ENCODE measurements around the gene ACP6.

DNA sequence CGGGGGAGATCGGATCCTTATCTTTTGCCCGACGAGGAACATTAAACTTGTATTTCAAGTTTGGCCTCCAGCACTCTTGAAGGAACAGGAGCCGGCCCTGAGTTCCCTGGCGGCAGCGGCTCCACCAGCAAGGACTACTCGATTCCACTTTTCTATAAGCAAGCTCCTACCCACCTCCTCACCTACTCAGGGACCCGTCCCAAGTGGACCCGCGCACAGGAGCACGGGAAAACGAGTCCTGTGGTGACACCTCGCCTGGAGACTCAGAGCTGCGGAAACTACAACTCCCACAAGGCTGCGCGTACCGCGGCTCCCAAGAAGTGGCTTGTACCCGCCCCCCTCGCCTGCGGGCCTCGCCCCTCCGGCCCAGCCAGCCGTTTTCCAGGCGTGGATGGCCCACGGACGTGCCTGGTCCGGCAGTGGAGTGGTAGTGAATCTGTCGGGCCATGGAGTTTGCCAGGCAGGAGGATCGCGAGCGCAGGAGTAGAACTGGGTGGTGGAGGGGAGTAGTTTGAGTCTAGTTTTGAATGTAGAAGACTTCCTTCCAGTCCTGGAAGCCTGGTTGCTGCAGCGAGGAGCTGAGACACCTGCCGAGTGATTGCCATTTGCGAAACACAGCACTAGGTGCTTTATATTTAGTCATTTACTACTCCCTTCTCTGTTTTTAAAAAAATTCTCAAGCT lies at the start of gene ACP6:
- TF ChIP-seq ZBTB20 (tag by site-specific recombination; IDR thresholded peaks at IDR 0.05) (peak; percentile 48; the same call in 1 of the 2 replicates), ZNF785 (tag by site-specific recombination; IDR thresholded peaks at IDR 0.05) (no peak), ZNF777 (tag by site-specific recombination; IDR thresholded peaks at IDR 0.05; ENCODE audit: borderline replicate concordance) (no peak), ZNF341 (tag by site-specific recombination; IDR thresholded peaks at IDR 0.05; ENCODE audit: low read depth) (peak; percentile 61), ZNF48 (tag by site-specific recombination; IDR thresholded peaks at IDR 0.05) (no peak)
- TF ChIP-seq, protein P1, sequence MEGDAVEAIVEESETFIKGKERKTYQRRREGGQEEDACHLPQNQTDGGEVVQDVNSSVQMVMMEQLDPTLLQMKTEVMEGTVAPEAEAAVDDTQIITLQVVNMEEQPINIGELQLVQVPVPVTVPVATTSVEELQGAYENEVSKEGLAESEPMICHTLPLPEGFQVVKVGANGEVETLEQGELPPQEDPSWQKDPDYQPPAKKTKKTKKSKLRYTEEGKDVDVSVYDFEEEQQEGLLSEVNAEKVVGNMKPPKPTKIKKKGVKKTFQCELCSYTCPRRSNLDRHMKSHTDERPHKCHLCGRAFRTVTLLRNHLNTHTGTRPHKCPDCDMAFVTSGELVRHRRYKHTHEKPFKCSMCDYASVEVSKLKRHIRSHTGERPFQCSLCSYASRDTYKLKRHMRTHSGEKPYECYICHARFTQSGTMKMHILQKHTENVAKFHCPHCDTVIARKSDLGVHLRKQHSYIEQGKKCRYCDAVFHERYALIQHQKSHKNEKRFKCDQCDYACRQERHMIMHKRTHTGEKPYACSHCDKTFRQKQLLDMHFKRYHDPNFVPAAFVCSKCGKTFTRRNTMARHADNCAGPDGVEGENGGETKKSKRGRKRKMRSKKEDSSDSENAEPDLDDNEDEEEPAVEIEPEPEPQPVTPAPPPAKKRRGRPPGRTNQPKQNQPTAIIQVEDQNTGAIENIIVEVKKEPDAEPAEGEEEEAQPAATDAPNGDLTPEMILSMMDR (tag by site-specific recombination; IDR thresholded peaks at IDR 0.05): no peak
- TF ChIP-seq, protein P2, sequence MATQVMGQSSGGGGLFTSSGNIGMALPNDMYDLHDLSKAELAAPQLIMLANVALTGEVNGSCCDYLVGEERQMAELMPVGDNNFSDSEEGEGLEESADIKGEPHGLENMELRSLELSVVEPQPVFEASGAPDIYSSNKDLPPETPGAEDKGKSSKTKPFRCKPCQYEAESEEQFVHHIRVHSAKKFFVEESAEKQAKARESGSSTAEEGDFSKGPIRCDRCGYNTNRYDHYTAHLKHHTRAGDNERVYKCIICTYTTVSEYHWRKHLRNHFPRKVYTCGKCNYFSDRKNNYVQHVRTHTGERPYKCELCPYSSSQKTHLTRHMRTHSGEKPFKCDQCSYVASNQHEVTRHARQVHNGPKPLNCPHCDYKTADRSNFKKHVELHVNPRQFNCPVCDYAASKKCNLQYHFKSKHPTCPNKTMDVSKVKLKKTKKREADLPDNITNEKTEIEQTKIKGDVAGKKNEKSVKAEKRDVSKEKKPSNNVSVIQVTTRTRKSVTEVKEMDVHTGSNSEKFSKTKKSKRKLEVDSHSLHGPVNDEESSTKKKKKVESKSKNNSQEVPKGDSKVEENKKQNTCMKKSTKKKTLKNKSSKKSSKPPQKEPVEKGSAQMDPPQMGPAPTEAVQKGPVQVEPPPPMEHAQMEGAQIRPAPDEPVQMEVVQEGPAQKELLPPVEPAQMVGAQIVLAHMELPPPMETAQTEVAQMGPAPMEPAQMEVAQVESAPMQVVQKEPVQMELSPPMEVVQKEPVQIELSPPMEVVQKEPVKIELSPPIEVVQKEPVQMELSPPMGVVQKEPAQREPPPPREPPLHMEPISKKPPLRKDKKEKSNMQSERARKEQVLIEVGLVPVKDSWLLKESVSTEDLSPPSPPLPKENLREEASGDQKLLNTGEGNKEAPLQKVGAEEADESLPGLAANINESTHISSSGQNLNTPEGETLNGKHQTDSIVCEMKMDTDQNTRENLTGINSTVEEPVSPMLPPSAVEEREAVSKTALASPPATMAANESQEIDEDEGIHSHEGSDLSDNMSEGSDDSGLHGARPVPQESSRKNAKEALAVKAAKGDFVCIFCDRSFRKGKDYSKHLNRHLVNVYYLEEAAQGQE (tag by site-specific recombination; IDR thresholded peaks at IDR 0.05): no peak
- TF ChIP-seq, protein P3, sequence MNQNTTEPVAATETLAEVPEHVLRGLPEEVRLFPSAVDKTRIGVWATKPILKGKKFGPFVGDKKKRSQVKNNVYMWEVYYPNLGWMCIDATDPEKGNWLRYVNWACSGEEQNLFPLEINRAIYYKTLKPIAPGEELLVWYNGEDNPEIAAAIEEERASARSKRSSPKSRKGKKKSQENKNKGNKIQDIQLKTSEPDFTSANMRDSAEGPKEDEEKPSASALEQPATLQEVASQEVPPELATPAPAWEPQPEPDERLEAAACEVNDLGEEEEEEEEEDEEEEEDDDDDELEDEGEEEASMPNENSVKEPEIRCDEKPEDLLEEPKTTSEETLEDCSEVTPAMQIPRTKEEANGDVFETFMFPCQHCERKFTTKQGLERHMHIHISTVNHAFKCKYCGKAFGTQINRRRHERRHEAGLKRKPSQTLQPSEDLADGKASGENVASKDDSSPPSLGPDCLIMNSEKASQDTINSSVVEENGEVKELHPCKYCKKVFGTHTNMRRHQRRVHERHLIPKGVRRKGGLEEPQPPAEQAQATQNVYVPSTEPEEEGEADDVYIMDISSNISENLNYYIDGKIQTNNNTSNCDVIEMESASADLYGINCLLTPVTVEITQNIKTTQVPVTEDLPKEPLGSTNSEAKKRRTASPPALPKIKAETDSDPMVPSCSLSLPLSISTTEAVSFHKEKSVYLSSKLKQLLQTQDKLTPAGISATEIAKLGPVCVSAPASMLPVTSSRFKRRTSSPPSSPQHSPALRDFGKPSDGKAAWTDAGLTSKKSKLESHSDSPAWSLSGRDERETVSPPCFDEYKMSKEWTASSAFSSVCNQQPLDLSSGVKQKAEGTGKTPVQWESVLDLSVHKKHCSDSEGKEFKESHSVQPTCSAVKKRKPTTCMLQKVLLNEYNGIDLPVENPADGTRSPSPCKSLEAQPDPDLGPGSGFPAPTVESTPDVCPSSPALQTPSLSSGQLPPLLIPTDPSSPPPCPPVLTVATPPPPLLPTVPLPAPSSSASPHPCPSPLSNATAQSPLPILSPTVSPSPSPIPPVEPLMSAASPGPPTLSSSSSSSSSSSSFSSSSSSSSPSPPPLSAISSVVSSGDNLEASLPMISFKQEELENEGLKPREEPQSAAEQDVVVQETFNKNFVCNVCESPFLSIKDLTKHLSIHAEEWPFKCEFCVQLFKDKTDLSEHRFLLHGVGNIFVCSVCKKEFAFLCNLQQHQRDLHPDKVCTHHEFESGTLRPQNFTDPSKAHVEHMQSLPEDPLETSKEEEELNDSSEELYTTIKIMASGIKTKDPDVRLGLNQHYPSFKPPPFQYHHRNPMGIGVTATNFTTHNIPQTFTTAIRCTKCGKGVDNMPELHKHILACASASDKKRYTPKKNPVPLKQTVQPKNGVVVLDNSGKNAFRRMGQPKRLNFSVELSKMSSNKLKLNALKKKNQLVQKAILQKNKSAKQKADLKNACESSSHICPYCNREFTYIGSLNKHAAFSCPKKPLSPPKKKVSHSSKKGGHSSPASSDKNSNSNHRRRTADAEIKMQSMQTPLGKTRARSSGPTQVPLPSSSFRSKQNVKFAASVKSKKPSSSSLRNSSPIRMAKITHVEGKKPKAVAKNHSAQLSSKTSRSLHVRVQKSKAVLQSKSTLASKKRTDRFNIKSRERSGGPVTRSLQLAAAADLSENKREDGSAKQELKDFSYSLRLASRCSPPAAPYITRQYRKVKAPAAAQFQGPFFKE (tag by site-specific recombination; IDR thresholded peaks at IDR 0.05; ENCODE audit: borderline replicate concordance): no peak
- TF ChIP-seq, protein P4, sequence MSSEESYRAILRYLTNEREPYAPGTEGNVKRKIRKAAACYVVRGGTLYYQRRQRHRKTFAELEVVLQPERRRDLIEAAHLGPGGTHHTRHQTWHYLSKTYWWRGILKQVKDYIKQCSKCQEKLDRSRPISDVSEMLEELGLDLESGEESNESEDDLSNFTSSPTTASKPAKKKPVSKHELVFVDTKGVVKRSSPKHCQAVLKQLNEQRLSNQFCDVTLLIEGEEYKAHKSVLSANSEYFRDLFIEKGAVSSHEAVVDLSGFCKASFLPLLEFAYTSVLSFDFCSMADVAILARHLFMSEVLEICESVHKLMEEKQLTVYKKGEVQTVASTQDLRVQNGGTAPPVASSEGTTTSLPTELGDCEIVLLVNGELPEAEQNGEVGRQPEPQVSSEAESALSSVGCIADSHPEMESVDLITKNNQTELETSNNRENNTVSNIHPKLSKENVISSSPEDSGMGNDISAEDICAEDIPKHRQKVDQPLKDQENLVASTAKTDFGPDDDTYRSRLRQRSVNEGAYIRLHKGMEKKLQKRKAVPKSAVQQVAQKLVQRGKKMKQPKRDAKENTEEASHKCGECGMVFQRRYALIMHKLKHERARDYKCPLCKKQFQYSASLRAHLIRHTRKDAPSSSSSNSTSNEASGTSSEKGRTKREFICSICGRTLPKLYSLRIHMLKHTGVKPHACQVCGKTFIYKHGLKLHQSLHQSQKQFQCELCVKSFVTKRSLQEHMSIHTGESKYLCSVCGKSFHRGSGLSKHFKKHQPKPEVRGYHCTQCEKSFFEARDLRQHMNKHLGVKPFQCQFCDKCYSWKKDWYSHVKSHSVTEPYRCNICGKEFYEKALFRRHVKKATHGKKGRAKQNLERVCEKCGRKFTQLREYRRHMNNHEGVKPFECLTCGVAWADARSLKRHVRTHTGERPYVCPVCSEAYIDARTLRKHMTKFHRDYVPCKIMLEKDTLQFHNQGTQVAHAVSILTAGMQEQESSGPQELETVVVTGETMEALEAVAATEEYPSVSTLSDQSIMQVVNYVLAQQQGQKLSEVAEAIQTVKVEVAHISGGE (tag by site-specific recombination; conservative IDR thresholded peaks at IDR 0.05; ENCODE audit: low read depth): 0 out of 2 replicates have a peak, but pooled peaks have one; percentile 35

Measured in HEK293 (cell line).